ENCODE measurements around the gene FGD4.
A peak's percentile ranks its signal among the peaks of the same experiment; 100 is the strongest.

- TF ChIP-seq POLR2A (IDR thresholded peaks at IDR 0.05) (peak in 1 of 2 donors; percentile 63), POLR2AphosphoS5 (IDR thresholded peaks at IDR 0.05) (peak in 1 of 3 donors; percentile 57), EP300 (IDR thresholded peaks at IDR 0.05) (no peak)
Observed at GRCh38 chr12:32679091-32679919, 279.9 kb downstream of the FGD4 start, which contains the start of gene DNM1L.
